ENCODE measurements around the gene ABCB9. TPM values are rescaled to one million over a fixed set of nuclear protein-coding genes. Genes with fewer than 3 reads are reported as not detected.

The ABCB9 gene
- total RNA-seq, 1 experiment from 2014 or later: 20.9 TPM

GRCh38 chr12:122948605-122949004 lies 17.7 kb downstream of the ABCB9 start:
- Histone ChIP-seq H3K9me3 (ENCODE audit: low read length) (no peaks in the 10 kb centered on the region), H3K9me2 (replicated peaks; ENCODE audit: low read length) (no peaks in the 10 kb centered on the region), H3K27ac (ENCODE audit: low read length) (no peak overlapping the region), H3K79me2 (ENCODE audit: low read length) (peaks cover 5% of the 10 kb centered on the region; the same call in 1 of the 2 replicates), H3F3A (ENCODE audit: low read length, unreplicated experiment) (no peaks in the 10 kb centered on the region), H3K4me1 (ENCODE audit: insufficient read depth, low read length) (peaks cover 55% of the 10 kb centered on the region), H4K20me1 (ENCODE audit: low read length) (no peaks in the 10 kb centered on the region), H3K4me2 (ENCODE audit: low read length) (no peak overlapping the region), H3K27me3 (ENCODE audit: low read length) (no peaks in the 10 kb centered on the region), H2AFZ (ENCODE audit: low read length) (no peak overlapping the region), H3K9ac (ENCODE audit: low read length) (no peak overlapping the region), H3K4me3 (ENCODE audit: low read length) (no peak overlapping the region), H3K36me3 (ENCODE audit: low read depth, low read length) (no peaks in the 10 kb centered on the region)
- no TSS peak for BruUV-seq (replicated peaks)
- DNase-seq (no peak), ATAC-seq (no peak)
- intact Hi-C loops (cut with micrococcal nuclease): no loop called here
- TF ChIP-seq CTCF (conservative IDR thresholded peaks at IDR 0.05; ENCODE audit: low read depth, low read length) (no peak), EZH2 (IDR thresholded peaks at IDR 0.05; ENCODE audit: low read length, unreplicated experiment) (no peak), EZH2phosphoT487 (IDR thresholded peaks at IDR 0.05; ENCODE audit: borderline replicate concordance, low read length) (no peak)
- ChIA-PET CTCF (interaction anchor here (1.0 kb wide), 1 partner anchor 88 kb away, joined by 4 read pairs; no protein-coding TSS in a partner anchor), POLR2A (ENCODE audit: unreplicated experiment) (no interaction called here)

GRCh38 chr12:122947352-122947792 lies 18.9 kb downstream of the ABCB9 start:
- Histone ChIP-seq H3K4me3 (ENCODE audit: low read length) (no peak overlapping the region), H3K27ac (ENCODE audit: low read length) (peak overlapping the region; percentile 94), H3K79me2 (ENCODE audit: low read length) (peaks cover 5% of the 10 kb centered on the region; the same call in 1 of the 2 replicates), H3K9me3 (ENCODE audit: low read length) (no peaks in the 10 kb centered on the region), H3K4me2 (ENCODE audit: low read length) (peak overlapping the region; percentile 45), H3K27me3 (ENCODE audit: low read length) (no peaks in the 10 kb centered on the region), H3K9ac (ENCODE audit: low read length) (peak overlapping the region; percentile 75), H3K9me2 (replicated peaks; ENCODE audit: low read length) (no peaks in the 10 kb centered on the region), H2AFZ (ENCODE audit: low read length) (no peak overlapping the region), H3F3A (ENCODE audit: low read length, unreplicated experiment) (no peaks in the 10 kb centered on the region), H4K20me1 (ENCODE audit: low read length) (no peaks in the 10 kb centered on the region), H3K36me3 (ENCODE audit: low read depth, low read length) (no peaks in the 10 kb centered on the region), H3K4me1 (ENCODE audit: insufficient read depth, low read length) (peaks cover 66% of the 10 kb centered on the region)
- no peak for DNase-seq
- no peak for ATAC-seq
- TSS peak; percentile 70 for BruUV-seq (replicated peaks)
- TF ChIP-seq EZH2 (IDR thresholded peaks at IDR 0.05; ENCODE audit: low read length, unreplicated experiment): no peak
- 0 out of 2 replicates have a peak, but pooled peaks have one; percentile 9 for TF ChIP-seq CTCF (conservative IDR thresholded peaks at IDR 0.05; ENCODE audit: low read depth, low read length)
- intact Hi-C loops (cut with micrococcal nuclease): loop anchor here (2.0 kb wide), 3 partner anchors 31 to 61 kb away; no protein-coding TSS in a partner anchor
- ChIA-PET CTCF (interaction anchor here (0.6 to 1.3 kb wide), 3 partner anchors 49 to 291 kb away, joined by 3 to 9 read pairs (median 3); no protein-coding TSS in a partner anchor), POLR2A (ENCODE audit: unreplicated experiment) (interaction anchor here (0.6 to 1.0 kb wide), 3 partner anchors 49 to 63 kb away, joined by 5 to 7 read pairs (median 7); no protein-coding TSS in a partner anchor)

GRCh38 chr12:122946690-122947341 lies 19.4 kb downstream of the ABCB9 start:
- no peak overlapping the region for H2AFZ ChIP-seq (ENCODE audit: low read length)
- no peak overlapping the region for H3K4me3 ChIP-seq (ENCODE audit: low read length)
- DNase-seq (peak; percentile 99), ATAC-seq (peak; percentile 84)
- peak overlapping the region; percentile 45 for H3K4me2 ChIP-seq (ENCODE audit: low read length)
- intact Hi-C loops (cut with micrococcal nuclease): loop anchor here (2.0 kb wide), 3 partner anchors 30 to 60 kb away; no protein-coding TSS in a partner anchor
- TF ChIP-seq EZH2phosphoT487 (IDR thresholded peaks at IDR 0.05; ENCODE audit: borderline replicate concordance, low read length) (no peak), CTCF (conservative IDR thresholded peaks at IDR 0.05; ENCODE audit: low read depth, low read length) (peak; percentile 71), EZH2 (IDR thresholded peaks at IDR 0.05; ENCODE audit: low read length, unreplicated experiment) (no peak)
- no peaks in the 10 kb centered on the region for H3K9me3 ChIP-seq (ENCODE audit: low read length)
- H3K27me3 ChIP-seq (ENCODE audit: low read length): no peaks in the 10 kb centered on the region
- peaks cover 65% of the 10 kb centered on the region for H3K4me1 ChIP-seq (ENCODE audit: insufficient read depth, low read length)
- no peaks in the 10 kb centered on the region for H3K36me3 ChIP-seq (ENCODE audit: low read depth, low read length)
- ChIA-PET POLR2A (ENCODE audit: unreplicated experiment) (interaction anchor here (0.7 to 1.0 kb wide), 2 partner anchors 49 to 53 kb away, joined by 5 to 7 read pairs; no protein-coding TSS in a partner anchor), CTCF (interaction anchor here (0.6 to 1.3 kb wide), 3 partner anchors 48 to 292 kb away, joined by 3 to 9 read pairs (median 3); no protein-coding TSS in a partner anchor)
- BruUV-seq (replicated peaks): no TSS peak
- H3K27ac ChIP-seq (ENCODE audit: low read length): peak overlapping the region; percentile 94
- peak overlapping the region; percentile 75 for H3K9ac ChIP-seq (ENCODE audit: low read length)
- H3F3A ChIP-seq (ENCODE audit: low read length, unreplicated experiment): no peaks in the 10 kb centered on the region
- no peaks in the 10 kb centered on the region for H3K9me2 ChIP-seq (replicated peaks; ENCODE audit: low read length)
- no peaks in the 10 kb centered on the region for H4K20me1 ChIP-seq (ENCODE audit: low read length)
- peaks cover 5% of the 10 kb centered on the region; the same call in 1 of the 2 replicates for H3K79me2 ChIP-seq (ENCODE audit: low read length)
